GM23338 (cell line): ENCODE measurements around the gene NLGN1. TPM values are rescaled to one million over a fixed set of nuclear protein-coding genes. Genes with fewer than 3 reads are reported as not detected.

ENCODE experiments used
- ATAC-seq: fragments of 200-7000 bp; cut with Tn5 transposase; 3 replicates; pipeline ENCODE4 v1.9.1; 2020
- DNase-seq: peaks from one replicate; pipeline ENCODE4 v3.0.0-alpha.2; 2015; ENCODE audit warnings: low spot score
- H2AFZ ChIP-seq: fragments of 200-600 bp; sonication (generic); 2 replicates; pipeline ENCODE4 v1.8.0; 2016; ENCODE audit warnings: antibody characterized with exemption, mild to moderate bottlenecking, moderate library complexity
- H3F3A ChIP-seq: fragments of 200-600 bp; sonication (generic); replicated peaks from 2 replicates; pipeline ENCODE4 v1.8.0; 2017; ENCODE audit warnings: antibody characterized with exemption, mixed run types, low read depth
- H3K27ac ChIP-seq: fragments of 200-600 bp; sonication (generic); 2 replicates; pipeline ENCODE4 v1.6.1; 2016; ENCODE audit warnings: low read depth
- H3K27me3 ChIP-seq: fragments of 200-600 bp; sonication (generic); 2 replicates; pipeline ENCODE4 v1.8.0; 2016; ENCODE audit warnings: mild to moderate bottlenecking, mixed run types, moderate library complexity; ENCODE audit not compliant: insufficient read depth
- H3K36me3 ChIP-seq: fragments of 200-600 bp; sonication (generic); 2 replicates; pipeline ENCODE4 v1.8.0; 2016; ENCODE audit warnings: mild to moderate bottlenecking; ENCODE audit not compliant: insufficient read depth
- H3K4me1 ChIP-seq: fragments of 200-600 bp; sonication (generic); 2 replicates; pipeline ENCODE4 v1.8.0; 2016; ENCODE audit warnings: mild to moderate bottlenecking, moderate library complexity; ENCODE audit not compliant: insufficient read depth
- H3K4me2 ChIP-seq: fragments of 200-600 bp; sonication (generic); 2 replicates; pipeline ENCODE4 v1.7.1; 2017; ENCODE audit warnings: mixed run types
- H3K4me3 ChIP-seq: fragments of 200-600 bp; sonication (generic); 2 replicates; pipeline ENCODE4 v1.6.1; 2016; ENCODE audit warnings: mixed run types
- H3K79me2 ChIP-seq: fragments of 200-600 bp; sonication (generic); replicated peaks from 2 replicates; pipeline ENCODE4 v1.8.0; 2017; ENCODE audit warnings: mild to moderate bottlenecking; ENCODE audit not compliant: insufficient read depth
- H3K9me2 ChIP-seq: fragments of 200-600 bp; sonication (generic); 2 replicates; pipeline ENCODE4 v1.8.0; 2017; ENCODE audit not compliant: insufficient read depth
- H4K20me1 ChIP-seq: fragments of 200-600 bp; sonication (generic); replicated peaks from 2 replicates; pipeline ENCODE4 v1.8.0; 2017; ENCODE audit warnings: mild to moderate bottlenecking; ENCODE audit not compliant: insufficient read depth
- H3K27ac Mint-ChIP-seq: 2 replicates; pipeline ENCODE4 v1.8.0; 2020; ENCODE audit warnings: inconsistent platforms, mild to moderate bottlenecking, moderate library complexity, mixed read lengths
- H3K27me3 Mint-ChIP-seq: 3 replicates; pipeline ENCODE4 v1.8.0; 2022; ENCODE audit warnings: low read depth, mild to moderate bottlenecking, moderate library complexity, mixed read lengths, inconsistent platforms; ENCODE audit not compliant: insufficient read depth, poor library complexity
- H3K36me3 Mint-ChIP-seq: 3 replicates; pipeline ENCODE4 v1.8.0; 2021; ENCODE audit warnings: low read depth, mild to moderate bottlenecking, inconsistent platforms, moderate library complexity, mixed read lengths
- H3K4me1 Mint-ChIP-seq: 3 replicates; pipeline ENCODE4 v1.8.0; 2020; ENCODE audit warnings: mild to moderate bottlenecking, inconsistent platforms, mixed read lengths
- H3K4me3 Mint-ChIP-seq: 3 replicates; pipeline ENCODE4 v1.8.0; 2021; ENCODE audit warnings: moderate library complexity, mild to moderate bottlenecking, inconsistent platforms, mixed read lengths
- H3K9me3 Mint-ChIP-seq: 3 replicates; pipeline ENCODE4 v1.8.0; 2020; ENCODE audit warnings: moderate library complexity, mild to moderate bottlenecking, inconsistent platforms, mixed read lengths
- CREB1 ChIP-seq: fragments of 250-450 bp; sonication (Bioruptor Pico); IDR thresholded peaks from 2 replicates; pipeline ENCODE4 v1.5.0; 2020; ENCODE audit warnings: low read depth, mild to moderate bottlenecking, moderate library complexity
- CTCF ChIP-seq, 2 experiments: fragments of 200-600 bp in 1 of 2; sonication (generic) in 1 of 2; conservative IDR thresholded peaks; 2 replicates each; pipeline versions ENCODE4 v1.5.1 to v1.6.1; 2016 to 2017; ENCODE audit warnings: antibody characterized with exemption in 2 of 2, low read depth in 2 of 2, mild to moderate bottlenecking in 2 of 2, moderate library complexity in 1 of 2
- ETS1 ChIP-seq: IDR thresholded peaks from 2 replicates; pipeline ENCODE4 v1.6.1; 2016; ENCODE audit warnings: antibody characterized with exemption
- EZH2 ChIP-seq: fragments of 200-600 bp; sonication (generic); IDR thresholded peaks from one replicate; pipeline ENCODE4 v1.8.0; 2017; ENCODE audit warnings: antibody characterized with exemption, mild to moderate bottlenecking, low read depth; ENCODE audit not compliant: unreplicated experiment
- EZH2phosphoT487 ChIP-seq: fragments of 200-600 bp; sonication (generic); IDR thresholded peaks from one replicate; pipeline ENCODE4 v1.8.1; 2018; ENCODE audit warnings: antibody characterized with exemption; ENCODE audit not compliant: unreplicated experiment
- JUNB ChIP-seq: IDR thresholded peaks from one replicate; pipeline ENCODE4 v1.6.1; 2016; ENCODE audit warnings: antibody characterized with exemption; ENCODE audit not compliant: unreplicated experiment
- NANOG ChIP-seq: IDR thresholded peaks from 2 replicates; pipeline ENCODE4 v1.6.1; 2016; ENCODE audit warnings: antibody characterized with exemption, borderline replicate concordance
- POLR2AphosphoS5 ChIP-seq: IDR thresholded peaks from 2 replicates; pipeline ENCODE4 v1.6.1; 2016; ENCODE audit warnings: antibody characterized with exemption, low read depth
- REST ChIP-seq: IDR thresholded peaks from one replicate; pipeline ENCODE4 v1.6.1; 2018; ENCODE audit warnings: antibody characterized with exemption; ENCODE audit not compliant: unreplicated experiment
- STAT1 ChIP-seq: IDR thresholded peaks from one replicate; pipeline ENCODE4 v1.6.1; 2016; ENCODE audit warnings: antibody characterized with exemption; ENCODE audit not compliant: unreplicated experiment
- ZNF114 ChIP-seq: fragments of 250-450 bp; sonication (Bioruptor Pico); IDR thresholded peaks from 2 replicates; pipeline ENCODE4 v1.5.0; 2020; ENCODE audit warnings: mild to moderate bottlenecking, moderate library complexity
- ZNF331 ChIP-seq: fragments of 250-450 bp; sonication (Bioruptor Pico); IDR thresholded peaks from 2 replicates; pipeline ENCODE4 v1.5.0; 2020; ENCODE audit warnings: low read depth, mild to moderate bottlenecking, moderate library complexity
- ZNF462 ChIP-seq: fragments of 250-450 bp; sonication (Bioruptor Pico); IDR thresholded peaks from 2 replicates; pipeline ENCODE4 v1.5.0; 2020; ENCODE audit warnings: mild to moderate bottlenecking, moderate library complexity
- polyA plus RNA-seq: library from polyadenylated mRNA; unstranded; fragments of >200 nt; fragmentation: Nextera tagmentation; extraction: Ambion mirVana; gene quantifications from 2 replicates; pipeline ENCODE4 v1.2.1, GENCODE V29; 2016
- total RNA-seq: library from RNA; depleted of rRNA; stranded (reverse); fragments of >200 nt; shearing (Covaris generic); gene quantifications from 2 replicates; pipeline ENCODE4 v1.2.3, GENCODE V29; 2014

The NLGN1 gene
- total and polyA plus RNA-seq, 2 experiments from 2014 or later = 6.5 to 18.6 TPM

GRCh38 chr3:173660645-173661299, 263.2 kb downstream of the NLGN1 start:
- Histone ChIP-seq H3K9me2 (no peaks in the 10 kb centered on the region), H3F3A (no peaks in the 10 kb centered on the region), H3K27me3 (no peaks in the 10 kb centered on the region), H2AFZ (no peak overlapping the region), H4K20me1 (no peaks in the 10 kb centered on the region), H3K36me3 (no peaks in the 10 kb centered on the region), H3K4me1 (peaks cover 5% of the 10 kb centered on the region), H3K27ac (no peak overlapping the region), H3K79me2 (no peaks in the 10 kb centered on the region), H3K4me2 (no peak overlapping the region), H3K4me3 (no peak overlapping the region)
- Mint-ChIP-seq H3K4me3 (no peak overlapping the region), H3K4me1 (peaks cover 18% of the 10 kb centered on the region; the same call in 2 of the 3 replicates), H3K36me3 (no peaks in the 10 kb centered on the region), H3K27me3 (no peaks in the 10 kb centered on the region), H3K9me3 (no peaks in the 10 kb centered on the region), H3K27ac (no peak overlapping the region)
- DNase-seq = no peak
- TF ChIP-seq JUNB (no peak), ETS1 (no peak), CTCF (conservative IDR thresholded peaks at IDR 0.05; ENCODE audit: low read depth in 2 of 2) (no peak), CREB1 (CRISPR knock-in tag) (no peak), ZNF114 (CRISPR knock-in tag) (no peak), ZNF331 (CRISPR knock-in tag) (no peak), EZH2phosphoT487 (no peak), EZH2 (no peak), NANOG (no peak), REST (no peak), STAT1 (no peak), POLR2AphosphoS5 (no peak), ZNF462 (CRISPR knock-in tag) (no peak)
- no peak for ATAC-seq
